ENCODE data around the gene UAP1L1.
A peak's percentile ranks its signal among the peaks of the same experiment; 100 is the strongest.

DNA sequence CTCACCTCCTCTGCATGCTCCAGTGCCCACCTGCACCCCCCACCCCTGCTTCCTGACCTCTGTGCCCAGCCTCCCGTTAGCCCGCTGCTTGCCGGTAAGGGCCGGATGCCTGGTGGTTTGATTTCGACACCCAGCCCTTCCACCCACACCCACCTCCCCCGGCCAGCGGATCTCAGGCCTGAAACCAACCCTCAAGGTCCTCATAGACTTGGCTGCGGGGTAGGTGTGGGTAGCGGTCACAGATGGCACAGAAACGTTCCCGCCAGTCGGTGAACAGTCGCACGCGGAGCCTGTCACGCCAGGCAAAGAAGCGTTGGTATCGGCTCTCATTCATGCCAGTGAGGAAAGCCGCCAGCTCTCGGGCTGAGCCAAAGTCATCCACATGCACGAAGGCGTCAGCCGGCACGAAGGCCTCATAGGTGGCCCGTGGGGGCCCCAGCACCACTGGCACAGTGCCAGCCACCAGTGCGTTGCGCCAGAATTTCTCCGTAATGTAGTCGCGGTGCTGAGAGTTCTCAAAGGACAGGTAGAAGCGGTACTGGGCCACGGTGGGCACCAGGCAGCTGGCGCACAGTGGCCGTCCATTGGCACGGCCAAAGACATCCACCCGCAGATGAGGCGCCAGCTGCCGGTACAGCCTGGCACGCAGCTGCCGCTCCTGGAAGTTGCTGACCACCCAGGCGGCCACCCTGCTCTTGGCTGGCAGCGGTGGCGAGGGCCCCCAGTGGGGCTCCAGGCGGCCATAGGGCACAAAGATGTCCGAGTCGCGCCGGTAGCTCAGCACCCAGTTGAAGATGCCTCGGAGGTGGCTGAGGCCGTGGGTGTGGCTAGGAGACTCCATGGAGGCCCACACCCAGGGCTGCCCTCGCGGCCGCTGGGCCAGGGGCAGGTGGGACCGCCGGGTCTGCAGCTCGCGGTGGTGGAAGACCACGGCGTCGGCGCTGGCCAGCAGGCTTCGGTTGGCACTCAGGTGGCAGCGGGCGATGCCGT, 46.5 kb upstream of the UAP1L1 start:
- TF ChIP-seq, protein P1, sequence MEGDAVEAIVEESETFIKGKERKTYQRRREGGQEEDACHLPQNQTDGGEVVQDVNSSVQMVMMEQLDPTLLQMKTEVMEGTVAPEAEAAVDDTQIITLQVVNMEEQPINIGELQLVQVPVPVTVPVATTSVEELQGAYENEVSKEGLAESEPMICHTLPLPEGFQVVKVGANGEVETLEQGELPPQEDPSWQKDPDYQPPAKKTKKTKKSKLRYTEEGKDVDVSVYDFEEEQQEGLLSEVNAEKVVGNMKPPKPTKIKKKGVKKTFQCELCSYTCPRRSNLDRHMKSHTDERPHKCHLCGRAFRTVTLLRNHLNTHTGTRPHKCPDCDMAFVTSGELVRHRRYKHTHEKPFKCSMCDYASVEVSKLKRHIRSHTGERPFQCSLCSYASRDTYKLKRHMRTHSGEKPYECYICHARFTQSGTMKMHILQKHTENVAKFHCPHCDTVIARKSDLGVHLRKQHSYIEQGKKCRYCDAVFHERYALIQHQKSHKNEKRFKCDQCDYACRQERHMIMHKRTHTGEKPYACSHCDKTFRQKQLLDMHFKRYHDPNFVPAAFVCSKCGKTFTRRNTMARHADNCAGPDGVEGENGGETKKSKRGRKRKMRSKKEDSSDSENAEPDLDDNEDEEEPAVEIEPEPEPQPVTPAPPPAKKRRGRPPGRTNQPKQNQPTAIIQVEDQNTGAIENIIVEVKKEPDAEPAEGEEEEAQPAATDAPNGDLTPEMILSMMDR (IDR thresholded peaks at IDR 0.05; ENCODE audit: low read depth, low read length) = no peak
- TF ChIP-seq, protein P2, sequence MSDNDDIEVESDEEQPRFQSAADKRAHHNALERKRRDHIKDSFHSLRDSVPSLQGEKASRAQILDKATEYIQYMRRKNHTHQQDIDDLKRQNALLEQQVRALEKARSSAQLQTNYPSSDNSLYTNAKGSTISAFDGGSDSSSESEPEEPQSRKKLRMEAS (IDR thresholded peaks at IDR 0.05; ENCODE audit: low read depth, low read length) = peak; percentile 84
- peak; percentile 53 for TF ChIP-seq POLR2A (IDR thresholded peaks at IDR 0.05; ENCODE audit: extremely low read depth, insufficient read length)
- peak; percentile 92 for TF ChIP-seq MYC (IDR thresholded peaks at IDR 0.05; ENCODE audit: low read depth, low read length)

Data from NB4 (cell line).